ENCODE results near the gene ATXN1.

- TF ChIP-seq, protein P1, sequence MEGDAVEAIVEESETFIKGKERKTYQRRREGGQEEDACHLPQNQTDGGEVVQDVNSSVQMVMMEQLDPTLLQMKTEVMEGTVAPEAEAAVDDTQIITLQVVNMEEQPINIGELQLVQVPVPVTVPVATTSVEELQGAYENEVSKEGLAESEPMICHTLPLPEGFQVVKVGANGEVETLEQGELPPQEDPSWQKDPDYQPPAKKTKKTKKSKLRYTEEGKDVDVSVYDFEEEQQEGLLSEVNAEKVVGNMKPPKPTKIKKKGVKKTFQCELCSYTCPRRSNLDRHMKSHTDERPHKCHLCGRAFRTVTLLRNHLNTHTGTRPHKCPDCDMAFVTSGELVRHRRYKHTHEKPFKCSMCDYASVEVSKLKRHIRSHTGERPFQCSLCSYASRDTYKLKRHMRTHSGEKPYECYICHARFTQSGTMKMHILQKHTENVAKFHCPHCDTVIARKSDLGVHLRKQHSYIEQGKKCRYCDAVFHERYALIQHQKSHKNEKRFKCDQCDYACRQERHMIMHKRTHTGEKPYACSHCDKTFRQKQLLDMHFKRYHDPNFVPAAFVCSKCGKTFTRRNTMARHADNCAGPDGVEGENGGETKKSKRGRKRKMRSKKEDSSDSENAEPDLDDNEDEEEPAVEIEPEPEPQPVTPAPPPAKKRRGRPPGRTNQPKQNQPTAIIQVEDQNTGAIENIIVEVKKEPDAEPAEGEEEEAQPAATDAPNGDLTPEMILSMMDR (IDR thresholded peaks at IDR 0.05): no peak
- TF ChIP-seq POLR2AphosphoS5 (IDR thresholded peaks at IDR 0.05) (no peak), POLR2A (IDR thresholded peaks at IDR 0.05; ENCODE audit: low read depth) (no peak)
These were observed 64.8 kb downstream of the ATXN1 start for GRCh38 chr6:16696496-16696895.
